ENCODE data around the gene STARD5. TPM values are rescaled to one million over a fixed set of nuclear protein-coding genes. Genes with fewer than 3 reads are reported as not detected.

Gene STARD5
- polyA plus RNA-seq, 1 experiment, result 5.9 TPM

GRCh38 chr15:81281456-81281735 is 42.5 kb downstream of the STARD5 start:
- POLR2A ChIA-PET, result no interaction called here
- no peak for TF ChIP-seq CTCF (IDR thresholded peaks at IDR 0.05; ENCODE audit: insufficient read depth, low read depth, low read length)
- H3K4me3 ChIP-seq (ENCODE audit: low read depth, low read length), result no peak overlapping the region
- DNase-seq (ENCODE audit: low read depth), result no peak
- no peaks in the 10 kb centered on the region for H3K36me3 ChIP-seq (ENCODE audit: control insufficient read depth, insufficient read depth, low read length)
- H3K27me3 ChIP-seq (ENCODE audit: control insufficient read depth, insufficient read depth, low read length), result peaks cover 3% of the 10 kb centered on the region
- CTCF ChIA-PET, result interaction anchor here (1.0 to 3.4 kb wide), 3 partner anchors 15 to 119 kb away, joined by 3 to 29 read pairs (median 14); no protein-coding TSS in a partner anchor

- Histone ChIP-seq H3K27me3 (ENCODE audit: control insufficient read depth, insufficient read depth, low read length) (peaks cover 3% of the 10 kb centered on the region), H3K36me3 (ENCODE audit: control insufficient read depth, insufficient read depth, low read length) (no peaks in the 10 kb centered on the region), H3K4me3 (ENCODE audit: low read depth, low read length) (no peak overlapping the region)
- CTCF ChIA-PET, result interaction anchor here (0.6 to 3.4 kb wide), 5 partner anchors 14 to 606 kb away, joined by 3 to 29 read pairs (median 5); no protein-coding TSS in a partner anchor
- POLR2A ChIA-PET, result no interaction called here
- DNase-seq (ENCODE audit: low read depth), result no peak
- TF ChIP-seq CTCF (IDR thresholded peaks at IDR 0.05; ENCODE audit: insufficient read depth, low read depth, low read length), result no peak
Measured at GRCh38 chr15:81280696-81281455, 43.1 kb downstream of the STARD5 start.

- Histone ChIP-seq H3K27me3 (ENCODE audit: control insufficient read depth, insufficient read depth, low read length) (peaks cover 3% of the 10 kb centered on the region), H3K36me3 (ENCODE audit: control insufficient read depth, insufficient read depth, low read length) (no peaks in the 10 kb centered on the region), H3K4me3 (ENCODE audit: low read depth, low read length) (no peak overlapping the region)
- no peak for DNase-seq (ENCODE audit: low read depth)
- no peak for TF ChIP-seq CTCF (IDR thresholded peaks at IDR 0.05; ENCODE audit: insufficient read depth, low read depth, low read length)
- ChIA-PET CTCF (interaction anchor here (0.6 to 3.4 kb wide), 7 partner anchors 10 to 607 kb away, joined by 3 to 29 read pairs (median 5); no protein-coding TSS in a partner anchor), POLR2A (no interaction called here)
Measured at GRCh38 chr15:81279621-81280485, 44.1 kb downstream of the STARD5 start.

GRCh38 chr15:81278306-81279029 is 45.5 kb downstream of the STARD5 start:
- ChIA-PET POLR2A (no interaction called here), CTCF (interaction anchor here (0.6 to 3.4 kb wide), 3 partner anchors 12 to 212 kb away, joined by 3 to 14 read pairs (median 3); no protein-coding TSS in a partner anchor)
- no peak for DNase-seq (ENCODE audit: low read depth)
- Histone ChIP-seq H3K36me3 (ENCODE audit: control insufficient read depth, insufficient read depth, low read length) (no peaks in the 10 kb centered on the region), H3K4me3 (ENCODE audit: low read depth, low read length) (no peak overlapping the region), H3K27me3 (ENCODE audit: control insufficient read depth, insufficient read depth, low read length) (peaks cover 3% of the 10 kb centered on the region)
- TF ChIP-seq CTCF (IDR thresholded peaks at IDR 0.05; ENCODE audit: insufficient read depth, low read depth, low read length), result no peak

- ChIA-PET POLR2A (no interaction called here), CTCF (no interaction called here)
- H3K36me3 ChIP-seq (ENCODE audit: control insufficient read depth, insufficient read depth, low read length), result no peaks in the 10 kb centered on the region
- peaks cover 5% of the 10 kb centered on the region for H3K27me3 ChIP-seq (ENCODE audit: control insufficient read depth, insufficient read depth, low read length)
- TF ChIP-seq CTCF (IDR thresholded peaks at IDR 0.05; ENCODE audit: insufficient read depth, low read depth, low read length), result no peak
- DNase-seq (ENCODE audit: low read depth), result no peak
- H3K4me3 ChIP-seq (ENCODE audit: low read depth, low read length), result no peak overlapping the region
Measured at GRCh38 chr15:81277851-81278250, 46.1 kb downstream of the STARD5 start.

Measured in BJ (cell line).